Liver (tissue), 9 donors: ENCODE data around the gene SNAPC2. TPM values are rescaled to one million over a fixed set of nuclear protein-coding genes. Genes with fewer than 3 reads are reported as not detected.

ENCODE experiments used
- DNase-seq: peaks from one replicate; pipeline ENCODE4 v3.0.0-alpha.2; 2017; ENCODE audit warnings: low spot score
- H3K27ac ChIP-seq, 2 donors: one replicate each; pipeline ENCODE4 v1.7.0; 2013; ENCODE audit warnings: inconsistent platforms in 2 of 2, low read length in 2 of 2, control low read depth in 1 of 2, low read depth in 1 of 2, mild to moderate bottlenecking in 1 of 2
- H3K27me3 ChIP-seq, 4 donors: one replicate each; pipeline versions ENCODE4 v1.6.1 to v1.7.0; 2013; ENCODE audit warnings: low read length in 3 of 4, inconsistent platforms in 1 of 4, mild to moderate bottlenecking in 1 of 4, moderate library complexity in 1 of 4; ENCODE audit not compliant: control insufficient read depth in 4 of 4, insufficient read depth in 4 of 4
- H3K36me3 ChIP-seq, 4 donors: one replicate each; pipeline versions ENCODE4 v1.6.1 to v1.7.0; 2013; ENCODE audit warnings: low read length in 3 of 4, mild to moderate bottlenecking in 3 of 4, low read depth in 1 of 4, moderate library complexity in 1 of 4; ENCODE audit not compliant: control insufficient read depth in 4 of 4, insufficient read depth in 3 of 4
- H3K4me1 ChIP-seq, 4 donors: one replicate each; pipeline versions ENCODE4 v1.6.1 to v1.7.0; 2013; ENCODE audit warnings: low read length in 3 of 4, mild to moderate bottlenecking in 3 of 4, moderate library complexity in 1 of 4; ENCODE audit not compliant: control insufficient read depth in 4 of 4, insufficient read depth in 4 of 4
- H3K4me3 ChIP-seq, 3 donors: one replicate each; pipeline versions ENCODE4 v1.6.1 to v1.7.0; 2013; ENCODE audit warnings: low read length in 3 of 3, control low read depth in 1 of 3, low read depth in 1 of 3, mild to moderate bottlenecking in 1 of 3
- H3K9ac ChIP-seq, 2 donors: one replicate each; pipeline ENCODE4 v1.7.0; 2013; ENCODE audit warnings: low read length in 2 of 2, mild to moderate bottlenecking in 2 of 2, moderate library complexity in 2 of 2, control low read depth in 1 of 2, low read depth in 1 of 2
- H3K9me3 ChIP-seq, 4 donors: one replicate each; pipeline versions ENCODE4 v1.6.1 to v1.7.0; 2013; ENCODE audit warnings: low read length in 3 of 4; ENCODE audit not compliant: control insufficient read depth in 4 of 4
- ATF3 ChIP-seq: IDR thresholded peaks from 2 replicates; pipeline ENCODE4 v1.6.1; 2016; ENCODE audit warnings: antibody characterized with exemption
- CTCF ChIP-seq: fragments of 150-350 bp; IDR thresholded peaks from 2 replicates; pipeline ENCODE4 v1.5.1; 2017; ENCODE audit warnings: improper control_type of control experiment, low read depth, low read length; ENCODE audit not compliant: missing input control
- FOXA1 ChIP-seq: IDR thresholded peaks from 2 replicates; pipeline ENCODE4 v1.6.1; 2016; ENCODE audit warnings: antibody characterized with exemption
- FOXA2 ChIP-seq: IDR thresholded peaks from 2 replicates; pipeline ENCODE4 v1.6.1; 2016; ENCODE audit warnings: antibody characterized with exemption
- GABPA ChIP-seq, 2 donors: IDR thresholded peaks in 1 of 2; conservative IDR thresholded peaks in 1 of 2; 2 replicates each; pipeline ENCODE4 v1.6.1; 2016; ENCODE audit warnings: antibody characterized with exemption in 2 of 2, mild to moderate bottlenecking in 1 of 2, moderate library complexity in 1 of 2
- HNF4A ChIP-seq, 2 donors: conservative IDR thresholded peaks; 2 replicates each; pipeline ENCODE4 v1.6.1; 2016; ENCODE audit warnings: antibody characterized with exemption in 2 of 2, mild to moderate bottlenecking in 2 of 2
- HNF4G ChIP-seq: IDR thresholded peaks from 2 replicates; pipeline ENCODE4 v1.6.1; 2016; ENCODE audit warnings: antibody characterized with exemption
- JUND ChIP-seq, 2 donors: IDR thresholded peaks; 2 replicates each; pipeline ENCODE4 v1.6.1; 2016; ENCODE audit warnings: antibody characterized with exemption in 2 of 2
- MAX ChIP-seq: IDR thresholded peaks from 2 replicates; pipeline ENCODE4 v1.6.1; 2016; ENCODE audit warnings: antibody characterized with exemption
- NR2F2 ChIP-seq: IDR thresholded peaks from 2 replicates; pipeline ENCODE4 v1.6.1; 2016; ENCODE audit warnings: antibody characterized with exemption
- REST ChIP-seq: IDR thresholded peaks from 2 replicates; pipeline ENCODE4 v1.6.1; 2016; ENCODE audit warnings: antibody characterized with exemption, mild to moderate bottlenecking
- RXRA ChIP-seq, 2 donors: IDR thresholded peaks; 2 replicates each; pipeline ENCODE4 v1.6.1; 2017 to 2018; ENCODE audit warnings: antibody characterized with exemption in 2 of 2, mild to moderate bottlenecking in 1 of 2
- SP1 ChIP-seq: IDR thresholded peaks from 2 replicates; pipeline ENCODE4 v1.6.1; 2018; ENCODE audit warnings: antibody characterized with exemption, mild to moderate bottlenecking
- TAF1 ChIP-seq: conservative IDR thresholded peaks from 2 replicates; pipeline ENCODE4 v1.6.1; 2016; ENCODE audit warnings: antibody characterized with exemption, mild to moderate bottlenecking
- ZBTB33 ChIP-seq: IDR thresholded peaks from 2 replicates; pipeline ENCODE4 v1.6.1; 2016; ENCODE audit warnings: antibody characterized with exemption
- WGBS: extraction: QIAGEN DNeasy Blood & Tissue Kit; methylation state at CpG from one replicate; pipeline ENCODE4 v1.1.7; 2013; 5-methylcytosine and 5-hydroxymethylcytosine counted together
- polyA plus RNA-seq, 2 donors: library from polyadenylated mRNA; stranded (reverse) in 1 of 2; unstranded in 1 of 2; fragments of 200-250 nt in 1 of 2; fragments of >200 nt in 1 of 2; fragmentation: Nextera tagmentation in 1 of 2; extraction: Ambion mirVana in 1 of 2; gene quantifications; one replicate each; pipeline versions ENCODE4 v1.2.1 to v1.2.3, GENCODE V29; 2013 to 2015
- total RNA-seq, 2 donors: library from RNA; depleted of rRNA; stranded (reverse); fragments of >200 nt; gene quantifications; one replicate each; pipeline ENCODE4 v1.2.3, GENCODE V29; 2014
- donor health status: healthy.
- donor health status: healthy.
- donor health status: healthy.
- donor health status: healthy.
- donor health status: healthy.

Gene SNAPC2
- total and polyA plus RNA-seq, 4 donors: 2.8 to 7.1 (median 3.3) TPM

GRCh38 chr19:7933411-7933810 is 13.3 kb downstream of the SNAPC2 start (continued):
- no peak for TF ChIP-seq GABPA (IDR thresholded peaks at IDR 0.05 in 1 of 2, conservative IDR thresholded peaks at IDR 0.05 in 1 of 2)
- no peak for TF ChIP-seq RXRA (IDR thresholded peaks at IDR 0.05)
- no peak for TF ChIP-seq FOXA2
- no peak for TF ChIP-seq JUND (IDR thresholded peaks at IDR 0.05)
- no peak for TF ChIP-seq HNF4A (conservative IDR thresholded peaks at IDR 0.05)
- TF ChIP-seq TAF1: no peak
- no peak for TF ChIP-seq REST
- no peak for TF ChIP-seq NR2F2
- no peak for TF ChIP-seq FOXA1
- no peak for TF ChIP-seq HNF4G

GRCh38 chr19:7933828-7934725 is 13.9 kb downstream of the SNAPC2 start:
- no peak for DNase-seq
- Histone ChIP-seq H3K27me3 (no peaks in the 10 kb centered on the region), H3K9me3 (no peaks in the 10 kb centered on the region), H3K36me3 (peaks cover 16 to 58% (median 31%) of the 10 kb centered on the region in 4 donors), H3K9ac (no peak overlapping the region), H3K27ac (no peak overlapping the region), H3K4me1 (peaks cover 0 to 4% (median 1%) of the 10 kb centered on the region in 4 donors), H3K4me3 (no peak overlapping the region)
- WGBS: 92% methylated on average over 55 of the region's 55 CpGs
- TF ChIP-seq MAX (no peak), RXRA (IDR thresholded peaks at IDR 0.05) (no peak), SP1 (no peak), TAF1 (no peak), NR2F2 (no peak)

- DNase-seq: no peak
- no peak overlapping the region for H3K27ac ChIP-seq
- 76% methylated on average over 21 of the region's 21 CpGs for WGBS
Measured at GRCh38 chr19:7934766-7935165, 14.6 kb downstream of the SNAPC2 start.

More at GRCh38 chr19:7934766-7935165, 14.6 kb downstream of the SNAPC2 start:
- Histone ChIP-seq H3K9ac (no peak overlapping the region), H3K4me3 (no peak overlapping the region), H3K4me1 (peaks cover 0 to 4% (median 1%) of the 10 kb centered on the region in 4 donors), H3K27me3 (no peaks in the 10 kb centered on the region), H3K9me3 (no peaks in the 10 kb centered on the region), H3K36me3 (peaks cover 16 to 59% (median 30%) of the 10 kb centered on the region in 4 donors)
- TF ChIP-seq JUND (IDR thresholded peaks at IDR 0.05) (no peak), HNF4A (conservative IDR thresholded peaks at IDR 0.05) (peak in 1 of 2 donors; percentile 22), CTCF (no peak), RXRA (IDR thresholded peaks at IDR 0.05) (peak; percentile 13 to 76), ZBTB33 (no peak), HNF4G (no peak), ATF3 (no peak)
